Liver (tissue), 9 donors: ENCODE measurements around the gene ZNF548. TPM values are rescaled to one million over a fixed set of nuclear protein-coding genes. Genes with fewer than 3 reads are reported as not detected.
A peak's percentile ranks its signal among the peaks of the same experiment; 100 is the strongest.

Experiments
- DNase-seq: peaks from one replicate; pipeline ENCODE4 v3.0.0-alpha.2; 2017; ENCODE audit warnings: low spot score
- H3K27ac ChIP-seq, 2 donors: one replicate each; pipeline ENCODE4 v1.7.0; 2013; ENCODE audit warnings: inconsistent platforms in 2 of 2, low read length in 2 of 2, control low read depth in 1 of 2, low read depth in 1 of 2, mild to moderate bottlenecking in 1 of 2
- H3K27me3 ChIP-seq, 4 donors: one replicate each; pipeline versions ENCODE4 v1.6.1 to v1.7.0; 2013; ENCODE audit warnings: low read length in 3 of 4, inconsistent platforms in 1 of 4, mild to moderate bottlenecking in 1 of 4, moderate library complexity in 1 of 4; ENCODE audit not compliant: control insufficient read depth in 4 of 4, insufficient read depth in 4 of 4
- H3K36me3 ChIP-seq, 4 donors: one replicate each; pipeline versions ENCODE4 v1.6.1 to v1.7.0; 2013; ENCODE audit warnings: low read length in 3 of 4, mild to moderate bottlenecking in 3 of 4, low read depth in 1 of 4, moderate library complexity in 1 of 4; ENCODE audit not compliant: control insufficient read depth in 4 of 4, insufficient read depth in 3 of 4
- H3K4me1 ChIP-seq, 4 donors: one replicate each; pipeline versions ENCODE4 v1.6.1 to v1.7.0; 2013; ENCODE audit warnings: low read length in 3 of 4, mild to moderate bottlenecking in 3 of 4, moderate library complexity in 1 of 4; ENCODE audit not compliant: control insufficient read depth in 4 of 4, insufficient read depth in 4 of 4
- H3K4me3 ChIP-seq, 3 donors: one replicate each; pipeline versions ENCODE4 v1.6.1 to v1.7.0; 2013; ENCODE audit warnings: low read length in 3 of 3, control low read depth in 1 of 3, low read depth in 1 of 3, mild to moderate bottlenecking in 1 of 3
- H3K9ac ChIP-seq, 2 donors: one replicate each; pipeline ENCODE4 v1.7.0; 2013; ENCODE audit warnings: low read length in 2 of 2, mild to moderate bottlenecking in 2 of 2, moderate library complexity in 2 of 2, control low read depth in 1 of 2, low read depth in 1 of 2
- H3K9me3 ChIP-seq, 4 donors: one replicate each; pipeline versions ENCODE4 v1.6.1 to v1.7.0; 2013; ENCODE audit warnings: low read length in 3 of 4; ENCODE audit not compliant: control insufficient read depth in 4 of 4
- FOXA1 ChIP-seq: IDR thresholded peaks from 2 replicates; pipeline ENCODE4 v1.6.1; 2016; ENCODE audit warnings: antibody characterized with exemption
- FOXA2 ChIP-seq: IDR thresholded peaks from 2 replicates; pipeline ENCODE4 v1.6.1; 2016; ENCODE audit warnings: antibody characterized with exemption
- GABPA ChIP-seq, 2 donors: IDR thresholded peaks in 1 of 2; conservative IDR thresholded peaks in 1 of 2; 2 replicates each; pipeline ENCODE4 v1.6.1; 2016; ENCODE audit warnings: antibody characterized with exemption in 2 of 2, mild to moderate bottlenecking in 1 of 2, moderate library complexity in 1 of 2
- HNF4A ChIP-seq, 2 donors: conservative IDR thresholded peaks; 2 replicates each; pipeline ENCODE4 v1.6.1; 2016; ENCODE audit warnings: antibody characterized with exemption in 2 of 2, mild to moderate bottlenecking in 2 of 2
- HNF4G ChIP-seq: IDR thresholded peaks from 2 replicates; pipeline ENCODE4 v1.6.1; 2016; ENCODE audit warnings: antibody characterized with exemption
- JUND ChIP-seq, 2 donors: IDR thresholded peaks; 2 replicates each; pipeline ENCODE4 v1.6.1; 2016; ENCODE audit warnings: antibody characterized with exemption in 2 of 2
- NR2F2 ChIP-seq: IDR thresholded peaks from 2 replicates; pipeline ENCODE4 v1.6.1; 2016; ENCODE audit warnings: antibody characterized with exemption
- RAD21 ChIP-seq, 2 donors: IDR thresholded peaks; 2 replicates each; pipeline ENCODE4 v1.6.1; 2016; ENCODE audit warnings: antibody characterized with exemption in 2 of 2, mild to moderate bottlenecking in 2 of 2
- RXRA ChIP-seq, 2 donors: IDR thresholded peaks; 2 replicates each; pipeline ENCODE4 v1.6.1; 2017 to 2018; ENCODE audit warnings: antibody characterized with exemption in 2 of 2, mild to moderate bottlenecking in 1 of 2
- SP1 ChIP-seq: IDR thresholded peaks from 2 replicates; pipeline ENCODE4 v1.6.1; 2018; ENCODE audit warnings: antibody characterized with exemption, mild to moderate bottlenecking
- TAF1 ChIP-seq: conservative IDR thresholded peaks from 2 replicates; pipeline ENCODE4 v1.6.1; 2016; ENCODE audit warnings: antibody characterized with exemption, mild to moderate bottlenecking
- YY1 ChIP-seq: IDR thresholded peaks from 2 replicates; pipeline ENCODE4 v1.6.1; 2016; ENCODE audit warnings: antibody characterized with exemption, mild to moderate bottlenecking
- WGBS: extraction: QIAGEN DNeasy Blood & Tissue Kit; methylation state at CpG from one replicate; pipeline ENCODE4 v1.1.7; 2013; 5-methylcytosine and 5-hydroxymethylcytosine counted together
- polyA plus RNA-seq, 2 donors: library from polyadenylated mRNA; stranded (reverse) in 1 of 2; unstranded in 1 of 2; fragments of 200-250 nt in 1 of 2; fragments of >200 nt in 1 of 2; fragmentation: Nextera tagmentation in 1 of 2; extraction: Ambion mirVana in 1 of 2; gene quantifications; one replicate each; pipeline versions ENCODE4 v1.2.1 to v1.2.3, GENCODE V29; 2013 to 2015
- total RNA-seq, 2 donors: library from RNA; depleted of rRNA; stranded (reverse); fragments of >200 nt; gene quantifications; one replicate each; pipeline ENCODE4 v1.2.3, GENCODE V29; 2014
- TF ChIP-seq, protein P1 (sequence below): IDR thresholded peaks from 2 replicates; pipeline ENCODE4 v1.6.1; 2016; ENCODE audit warnings: antibody characterized with exemption
- TF ChIP-seq, protein P2 (sequence below): IDR thresholded peaks from 2 replicates; pipeline ENCODE4 v1.6.1; 2016; ENCODE audit warnings: antibody characterized with exemption, mild to moderate bottlenecking
- TF ChIP-seq, protein P3 (sequence below): IDR thresholded peaks from 2 replicates; pipeline ENCODE4 v1.6.1; 2016; ENCODE audit warnings: antibody characterized with exemption
- TF ChIP-seq, protein P4 (sequence below): IDR thresholded peaks from 2 replicates; pipeline ENCODE4 v1.6.1; 2016; ENCODE audit warnings: antibody characterized with exemption
- donor health status: healthy.
- donor health status: healthy.
- donor health status: healthy.
- donor health status: healthy.
- donor health status: healthy.

Gene ZNF548
- total and polyA plus RNA-seq, 4 donors, result 1.8 to 13.9 (median 5.3) TPM

DNA sequence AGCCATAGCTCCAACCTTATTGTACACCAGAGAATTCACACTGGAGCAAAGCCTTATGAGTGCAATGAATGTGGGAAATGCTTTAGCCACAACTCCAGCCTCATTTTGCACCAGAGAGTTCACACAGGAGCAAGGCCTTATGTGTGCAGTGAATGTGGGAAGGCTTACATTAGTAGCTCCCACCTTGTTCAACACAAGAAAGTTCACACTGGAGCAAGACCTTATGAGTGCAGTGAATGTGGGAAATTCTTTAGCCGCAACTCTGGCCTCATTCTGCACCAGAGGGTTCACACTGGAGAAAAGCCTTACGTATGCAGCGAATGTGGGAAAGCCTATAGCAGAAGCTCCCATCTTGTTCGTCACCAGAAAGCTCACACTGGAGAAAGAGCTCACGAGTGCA is 32.2 kb upstream of the ZNF548 start:
- DNase-seq, result no peak
- Histone ChIP-seq H3K27ac (no peak overlapping the region), H3K4me3 (peak overlapping the region in 2 of 3 donors; percentile 47 to 69), H3K9ac (no peak overlapping the region), H3K9me3 (peaks cover 38 to 66% (median 64%) of the 10 kb centered on the region in 4 donors), H3K36me3 (peaks cover 7 to 58% (median 53%) of the 10 kb centered on the region in 4 donors), H3K4me1 (peaks cover 0 to 9% (median 1%) of the 10 kb centered on the region in 4 donors), H3K27me3 (no peaks in the 10 kb centered on the region)
- 97% methylated on average over 5 of the region's 5 CpGs for WGBS
- TF ChIP-seq YY1 (no peak), NR2F2 (no peak), SP1 (no peak), HNF4G (no peak), GABPA (IDR thresholded peaks at IDR 0.05 in 1 of 2, conservative IDR thresholded peaks at IDR 0.05 in 1 of 2) (no peak), TAF1 (no peak), JUND (IDR thresholded peaks at IDR 0.05) (no peak), RXRA (IDR thresholded peaks at IDR 0.05) (no peak), HNF4A (conservative IDR thresholded peaks at IDR 0.05) (no peak), FOXA2 (no peak), RAD21 (IDR thresholded peaks at IDR 0.05) (no peak), FOXA1 (no peak)
- TF ChIP-seq, protein P1, sequence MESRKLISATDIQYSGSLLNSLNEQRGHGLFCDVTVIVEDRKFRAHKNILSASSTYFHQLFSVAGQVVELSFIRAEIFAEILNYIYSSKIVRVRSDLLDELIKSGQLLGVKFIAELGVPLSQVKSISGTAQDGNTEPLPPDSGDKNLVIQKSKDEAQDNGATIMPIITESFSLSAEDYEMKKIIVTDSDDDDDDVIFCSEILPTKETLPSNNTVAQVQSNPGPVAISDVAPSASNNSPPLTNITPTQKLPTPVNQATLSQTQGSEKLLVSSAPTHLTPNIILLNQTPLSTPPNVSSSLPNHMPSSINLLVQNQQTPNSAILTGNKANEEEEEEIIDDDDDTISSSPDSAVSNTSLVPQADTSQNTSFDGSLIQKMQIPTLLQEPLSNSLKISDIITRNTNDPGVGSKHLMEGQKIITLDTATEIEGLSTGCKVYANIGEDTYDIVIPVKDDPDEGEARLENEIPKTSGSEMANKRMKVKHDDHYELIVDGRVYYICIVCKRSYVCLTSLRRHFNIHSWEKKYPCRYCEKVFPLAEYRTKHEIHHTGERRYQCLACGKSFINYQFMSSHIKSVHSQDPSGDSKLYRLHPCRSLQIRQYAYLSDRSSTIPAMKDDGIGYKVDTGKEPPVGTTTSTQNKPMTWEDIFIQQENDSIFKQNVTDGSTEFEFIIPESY, result no peak
- TF ChIP-seq, protein P2, sequence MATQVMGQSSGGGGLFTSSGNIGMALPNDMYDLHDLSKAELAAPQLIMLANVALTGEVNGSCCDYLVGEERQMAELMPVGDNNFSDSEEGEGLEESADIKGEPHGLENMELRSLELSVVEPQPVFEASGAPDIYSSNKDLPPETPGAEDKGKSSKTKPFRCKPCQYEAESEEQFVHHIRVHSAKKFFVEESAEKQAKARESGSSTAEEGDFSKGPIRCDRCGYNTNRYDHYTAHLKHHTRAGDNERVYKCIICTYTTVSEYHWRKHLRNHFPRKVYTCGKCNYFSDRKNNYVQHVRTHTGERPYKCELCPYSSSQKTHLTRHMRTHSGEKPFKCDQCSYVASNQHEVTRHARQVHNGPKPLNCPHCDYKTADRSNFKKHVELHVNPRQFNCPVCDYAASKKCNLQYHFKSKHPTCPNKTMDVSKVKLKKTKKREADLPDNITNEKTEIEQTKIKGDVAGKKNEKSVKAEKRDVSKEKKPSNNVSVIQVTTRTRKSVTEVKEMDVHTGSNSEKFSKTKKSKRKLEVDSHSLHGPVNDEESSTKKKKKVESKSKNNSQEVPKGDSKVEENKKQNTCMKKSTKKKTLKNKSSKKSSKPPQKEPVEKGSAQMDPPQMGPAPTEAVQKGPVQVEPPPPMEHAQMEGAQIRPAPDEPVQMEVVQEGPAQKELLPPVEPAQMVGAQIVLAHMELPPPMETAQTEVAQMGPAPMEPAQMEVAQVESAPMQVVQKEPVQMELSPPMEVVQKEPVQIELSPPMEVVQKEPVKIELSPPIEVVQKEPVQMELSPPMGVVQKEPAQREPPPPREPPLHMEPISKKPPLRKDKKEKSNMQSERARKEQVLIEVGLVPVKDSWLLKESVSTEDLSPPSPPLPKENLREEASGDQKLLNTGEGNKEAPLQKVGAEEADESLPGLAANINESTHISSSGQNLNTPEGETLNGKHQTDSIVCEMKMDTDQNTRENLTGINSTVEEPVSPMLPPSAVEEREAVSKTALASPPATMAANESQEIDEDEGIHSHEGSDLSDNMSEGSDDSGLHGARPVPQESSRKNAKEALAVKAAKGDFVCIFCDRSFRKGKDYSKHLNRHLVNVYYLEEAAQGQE, result no peak
- TF ChIP-seq, protein P3, sequence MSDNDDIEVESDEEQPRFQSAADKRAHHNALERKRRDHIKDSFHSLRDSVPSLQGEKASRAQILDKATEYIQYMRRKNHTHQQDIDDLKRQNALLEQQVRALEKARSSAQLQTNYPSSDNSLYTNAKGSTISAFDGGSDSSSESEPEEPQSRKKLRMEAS, result no peak
- TF ChIP-seq, protein P4, sequence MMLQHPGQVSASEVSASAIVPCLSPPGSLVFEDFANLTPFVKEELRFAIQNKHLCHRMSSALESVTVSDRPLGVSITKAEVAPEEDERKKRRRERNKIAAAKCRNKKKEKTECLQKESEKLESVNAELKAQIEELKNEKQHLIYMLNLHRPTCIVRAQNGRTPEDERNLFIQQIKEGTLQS, result no peak

DNA sequence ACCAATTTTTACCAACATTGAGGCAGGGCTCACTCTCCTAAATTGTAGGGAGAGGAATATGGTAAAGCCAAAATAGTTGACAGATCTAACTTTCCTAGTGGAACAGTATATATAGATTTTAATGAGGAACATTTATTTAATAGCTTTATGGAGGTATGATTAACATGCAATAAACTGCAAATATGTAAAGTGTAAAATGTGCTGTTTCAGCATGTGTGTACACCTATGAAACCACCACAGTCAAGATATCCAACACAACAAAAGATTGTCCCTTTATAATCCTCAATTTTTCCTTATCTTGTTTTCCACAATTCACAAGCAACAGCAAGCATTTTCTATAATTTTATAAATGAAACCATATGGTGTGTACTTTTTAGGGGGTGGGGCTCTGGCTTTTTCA is 30.4 kb upstream of the ZNF548 start:
- TF ChIP-seq GABPA (IDR thresholded peaks at IDR 0.05 in 1 of 2, conservative IDR thresholded peaks at IDR 0.05 in 1 of 2) (no peak), FOXA2 (no peak), YY1 (no peak), JUND (IDR thresholded peaks at IDR 0.05) (no peak), SP1 (no peak), NR2F2 (no peak), TAF1 (no peak)
- TF ChIP-seq, protein P4, result no peak
- TF ChIP-seq, protein P2, result no peak
- TF ChIP-seq, protein P3, result no peak
- Histone ChIP-seq H3K27ac (no peak overlapping the region), H3K27me3 (no peaks in the 10 kb centered on the region), H3K9me3 (peaks cover 34 to 55% (median 49%) of the 10 kb centered on the region in 4 donors), H3K4me3 (no peak overlapping the region), H3K4me1 (peaks cover 0 to 10% (median 8%) of the 10 kb centered on the region in 4 donors), H3K9ac (no peak overlapping the region), H3K36me3 (peaks cover 7 to 43% (median 40%) of the 10 kb centered on the region in 4 donors)
- no peak for DNase-seq
